Iris pigment epithelial cell (primary cell): Measurements from ENCODE around the gene UBE2N.

Experiments used
- DNase-seq: peaks from one replicate; pipeline ENCODE4 v3.0.0-alpha.2; 2011; ENCODE audit warnings: low read depth

Gene UBE2N

GRCh38 chr12:93379981-93380361 lies 61.8 kb downstream of the UBE2N start:
- DNase-seq: no peak

GRCh38 chr12:93379326-93379980 lies 62.3 kb downstream of the UBE2N start:
- no peak for DNase-seq

GRCh38 chr12:93378998-93379325 lies 62.8 kb downstream of the UBE2N start:
- DNase-seq: no peak

GRCh38 chr12:93378196-93378997 lies 63.4 kb downstream of the UBE2N start:
- peak; percentile 72 for DNase-seq

GRCh38 chr12:93377252-93378195 lies 64.2 kb downstream of the UBE2N start, which contains the start of gene NUDT4:
TSS of gene NUDT4 (plus strand) at chr12:93377925. CDS start at chr12:93378323, 398 bp downstream.
- DNase-seq: peak; percentile 91

GRCh38 chr12:93376436-93377251 lies 65.1 kb downstream of the UBE2N start:
- DNase-seq: peak; percentile 27

- DNase-seq: no peak
Observed at GRCh38 chr12:93375906-93376305, 65.8 kb downstream of the UBE2N start.

- no peak for DNase-seq
Observed at GRCh38 chr12:93373961-93374656, 67.6 kb downstream of the UBE2N start.

- DNase-seq: no peak
Observed at GRCh38 chr12:93370947-93371346, 70.8 kb downstream of the UBE2N start.

GRCh38 chr12:93369505-93369904 lies 72.2 kb downstream of the UBE2N start:
- DNase-seq: no peak

- DNase-seq: no peak
Observed at GRCh38 chr12:93368766-93369165, 73.0 kb downstream of the UBE2N start.

- DNase-seq: no peak
Observed at GRCh38 chr12:93366422-93366821, 75.3 kb downstream of the UBE2N start.

- DNase-seq: no peak
Observed at GRCh38 chr12:93365616-93366405, 75.9 kb downstream of the UBE2N start.

- no peak for DNase-seq
Observed at GRCh38 chr12:93363841-93364297, 77.9 kb downstream of the UBE2N start.

- DNase-seq: no peak
Observed at GRCh38 chr12:93361151-93361919, 80.4 kb downstream of the UBE2N start.

GRCh38 chr12:93360688-93361087 lies 81.1 kb downstream of the UBE2N start:
- DNase-seq: no peak

GRCh38 chr12:93358821-93359220 lies 82.9 kb downstream of the UBE2N start:
- no peak for DNase-seq

- DNase-seq: no peak
Observed at GRCh38 chr12:93358058-93358457, 83.7 kb downstream of the UBE2N start.

GRCh38 chr12:93356214-93356613 lies 85.5 kb downstream of the UBE2N start:
- no peak for DNase-seq
